ENCODE measurements around the gene RPS23. TPM values are rescaled to one million over a fixed set of nuclear protein-coding genes. Genes with fewer than 3 reads are reported as not detected.

Gene RPS23
- total RNA-seq (1,000 to 10,000 TPM; 1,784 to 4,382 (median 3,617) TPM), polyA plus RNA-seq (1,000 to 10,000 TPM; 2,671 to 5,306 (median 2,837) TPM)

DNA sequence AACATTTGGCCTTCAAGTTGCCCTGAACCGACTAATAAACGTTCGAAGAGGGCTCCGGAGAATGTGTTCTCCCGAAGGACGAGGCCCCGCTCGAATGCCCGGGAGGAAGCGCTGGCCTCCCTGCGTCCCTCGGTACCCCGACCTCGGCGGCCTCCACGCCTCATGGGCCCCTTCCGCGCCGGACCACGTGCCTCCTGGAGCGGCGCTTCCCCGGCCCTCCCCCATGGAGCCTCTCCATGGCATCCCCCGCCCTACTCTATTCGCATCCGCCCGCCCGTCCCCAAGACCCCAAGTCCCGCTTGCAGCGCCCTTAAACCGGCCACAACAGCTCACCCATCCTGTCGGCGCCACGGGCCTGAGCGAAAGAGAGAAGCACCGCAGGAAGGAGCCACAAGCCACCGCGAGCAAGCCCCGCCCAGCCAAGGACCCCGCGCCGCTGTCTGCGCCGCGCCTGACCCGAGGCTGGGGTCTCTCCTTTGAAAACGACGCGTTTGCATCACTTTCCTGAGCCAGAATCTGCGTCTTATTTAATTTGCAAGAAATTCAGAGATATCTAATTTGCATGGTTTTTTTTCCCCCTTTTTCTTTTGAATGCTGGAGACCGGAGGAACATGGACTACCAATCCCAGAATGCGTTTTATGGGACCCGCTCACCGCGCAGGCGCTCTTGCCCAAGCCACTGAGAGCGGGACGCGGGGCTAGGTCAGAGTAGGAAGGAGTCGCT, at the start of gene RPS23:
Gene RPS23, minus strand, starts transcription at position 368 of the 724 bp plus-strand sequence. Its CDS starts 31 bp downstream, at position 337.
- Histone ChIP-seq H3K27me3 (no peaks in the 10 kb centered on the region), H3K4me3 (peak within 1 kb of the TSS; percentile 64 to 97 (median 84)), H3K4me1 (peaks cover 0 to 20% (median 13%) of the 10 kb centered on the region in 4 donors), H3K36me3 (peaks cover 13 to 34% (median 19%) of the 10 kb centered on the region in 4 donors), H3K27ac (peak within 1 kb of the TSS; percentile 84 to 88 (median 86)), H3K9me3 (no peaks in the 10 kb centered on the region)
- WGBS, 2 donors = 1% methylated on average over 60 of the region's 60 CpGs
- TF ChIP-seq POLR2A (IDR thresholded peaks at IDR 0.05) (peak in 1 of 2 donors; percentile 86), POLR2AphosphoS5 (IDR thresholded peaks at IDR 0.05) (peak; percentile 72 to 98 (median 96)), EP300 (IDR thresholded peaks at IDR 0.05) (no peak)
- TF ChIP-seq, protein P1, sequence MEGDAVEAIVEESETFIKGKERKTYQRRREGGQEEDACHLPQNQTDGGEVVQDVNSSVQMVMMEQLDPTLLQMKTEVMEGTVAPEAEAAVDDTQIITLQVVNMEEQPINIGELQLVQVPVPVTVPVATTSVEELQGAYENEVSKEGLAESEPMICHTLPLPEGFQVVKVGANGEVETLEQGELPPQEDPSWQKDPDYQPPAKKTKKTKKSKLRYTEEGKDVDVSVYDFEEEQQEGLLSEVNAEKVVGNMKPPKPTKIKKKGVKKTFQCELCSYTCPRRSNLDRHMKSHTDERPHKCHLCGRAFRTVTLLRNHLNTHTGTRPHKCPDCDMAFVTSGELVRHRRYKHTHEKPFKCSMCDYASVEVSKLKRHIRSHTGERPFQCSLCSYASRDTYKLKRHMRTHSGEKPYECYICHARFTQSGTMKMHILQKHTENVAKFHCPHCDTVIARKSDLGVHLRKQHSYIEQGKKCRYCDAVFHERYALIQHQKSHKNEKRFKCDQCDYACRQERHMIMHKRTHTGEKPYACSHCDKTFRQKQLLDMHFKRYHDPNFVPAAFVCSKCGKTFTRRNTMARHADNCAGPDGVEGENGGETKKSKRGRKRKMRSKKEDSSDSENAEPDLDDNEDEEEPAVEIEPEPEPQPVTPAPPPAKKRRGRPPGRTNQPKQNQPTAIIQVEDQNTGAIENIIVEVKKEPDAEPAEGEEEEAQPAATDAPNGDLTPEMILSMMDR (IDR thresholded peaks at IDR 0.05) = no peak
- intact Hi-C loops (cut with DNase I) = no loop called here
- DNase-seq = peak; percentile 95

GRCh38 chr5:82327941-82328340, 49.8 kb upstream of the RPS23 start:
- no peaks in the 10 kb centered on the region for H3K4me1 ChIP-seq
- H3K27ac ChIP-seq = no peak overlapping the region
- TF ChIP-seq EP300 (IDR thresholded peaks at IDR 0.05) = no peak
- no peak for TF ChIP-seq POLR2AphosphoS5 (IDR thresholded peaks at IDR 0.05)
- TF ChIP-seq, protein P1 (IDR thresholded peaks at IDR 0.05) = no peak
- no peak for TF ChIP-seq POLR2A (IDR thresholded peaks at IDR 0.05)
- H3K9me3 ChIP-seq = no peaks in the 10 kb centered on the region
- H3K36me3 ChIP-seq = no peaks in the 10 kb centered on the region
- intact Hi-C loops (cut with DNase I) = no loop called here
- H3K4me3 ChIP-seq = no peak overlapping the region
- no peak for DNase-seq
- no peaks in the 10 kb centered on the region for H3K27me3 ChIP-seq

GRCh38 chr5:82325996-82326395, 47.8 kb upstream of the RPS23 start:
- Histone ChIP-seq H3K27ac (no peak overlapping the region), H3K27me3 (no peaks in the 10 kb centered on the region), H3K4me3 (no peak overlapping the region), H3K9me3 (no peaks in the 10 kb centered on the region), H3K4me1 (no peaks in the 10 kb centered on the region), H3K36me3 (no peaks in the 10 kb centered on the region)
- TF ChIP-seq, protein P1 (IDR thresholded peaks at IDR 0.05) = no peak
- TF ChIP-seq EP300 (IDR thresholded peaks at IDR 0.05) (no peak), POLR2AphosphoS5 (IDR thresholded peaks at IDR 0.05) (no peak), POLR2A (IDR thresholded peaks at IDR 0.05) (no peak)
- DNase-seq = no peak
- WGBS, 2 donors = 79 to 86% methylated on average over 1 of the region's 1 CpG
- intact Hi-C loops (cut with DNase I) = no loop called here

DNA sequence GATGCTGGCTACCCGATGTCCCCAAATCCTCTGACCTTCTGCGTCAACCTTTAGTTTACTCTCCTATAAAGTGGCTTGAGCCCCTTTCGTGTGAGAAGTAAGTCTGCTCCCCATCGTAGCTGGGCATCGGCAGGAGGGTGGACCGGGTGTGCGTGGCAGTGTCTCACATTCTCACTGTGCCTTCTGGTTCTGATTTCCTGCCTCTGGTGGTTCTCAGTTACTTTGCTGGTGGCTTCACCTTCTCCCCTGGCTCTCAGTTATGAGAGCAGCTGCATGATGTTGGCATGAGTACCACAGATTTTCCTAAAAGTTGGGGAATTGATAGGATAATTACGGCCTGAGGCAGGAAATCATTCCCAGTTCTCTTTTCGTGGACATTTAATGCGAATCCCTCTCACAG, 47.0 kb upstream of the RPS23 start:
- H3K9me3 ChIP-seq = no peaks in the 10 kb centered on the region
- H3K4me3 ChIP-seq = no peak overlapping the region
- 91 to 96% methylated on average over 10 of the region's 10 CpGs for WGBS, 2 donors
- H3K36me3 ChIP-seq = no peaks in the 10 kb centered on the region
- intact Hi-C loops (cut with DNase I) = no loop called here
- TF ChIP-seq, protein P1 (IDR thresholded peaks at IDR 0.05) = no peak
- TF ChIP-seq POLR2A (IDR thresholded peaks at IDR 0.05) = no peak
- TF ChIP-seq EP300 (IDR thresholded peaks at IDR 0.05) = no peak
- no peak for TF ChIP-seq POLR2AphosphoS5 (IDR thresholded peaks at IDR 0.05)
- no peak overlapping the region for H3K27ac ChIP-seq
- no peak for DNase-seq
- no peaks in the 10 kb centered on the region for H3K4me1 ChIP-seq
- no peaks in the 10 kb centered on the region for H3K27me3 ChIP-seq

Data from sigmoid colon (tissue), 7 donors.